GM23248 (cell line): ENCODE measurements around the gene NF1.

Source experiments
- EZH2 ChIP-seq: fragments of 200-600 bp; sonication (generic); IDR thresholded peaks from 2 replicates; pipeline ENCODE4 v1.6.1; 2018; ENCODE audit warnings: antibody characterized with exemption, mild to moderate bottlenecking; ENCODE audit not compliant: insufficient read depth, poor library complexity, severe bottlenecking
- EZH2phosphoT487 ChIP-seq: fragments of 200-600 bp; sonication (generic); IDR thresholded peaks from 2 replicates; pipeline ENCODE4 v1.6.1; 2018; ENCODE audit warnings: antibody characterized with exemption, moderate library complexity, mild to moderate bottlenecking, low read depth; ENCODE audit not compliant: insufficient read depth

DNA sequence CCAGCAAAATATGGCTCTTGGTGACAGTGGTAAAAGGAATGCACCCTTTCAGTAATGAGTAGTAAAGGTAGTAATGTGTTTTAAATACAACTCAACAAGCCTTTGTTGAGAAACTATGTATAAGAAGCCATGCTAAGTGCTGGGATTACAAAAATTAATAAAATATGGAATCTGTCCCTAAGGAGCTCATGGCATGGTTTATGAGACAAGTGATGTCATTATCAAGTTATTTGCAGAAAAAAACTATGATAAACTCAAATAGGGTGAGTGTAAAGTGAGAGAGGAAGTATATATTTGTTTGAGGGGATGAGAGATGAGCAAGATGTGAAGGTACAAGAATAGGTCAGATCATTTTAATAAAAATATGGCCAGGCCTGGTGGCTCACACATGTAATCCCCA, 76.9 kb downstream of the NF1 start:
- no peak for TF ChIP-seq EZH2phosphoT487
- no peak for TF ChIP-seq EZH2
